GM12891 (cell line): ENCODE results near the gene NPFF.
A peak's percentile ranks its signal among the peaks of the same experiment; 100 is the strongest.

Experiments
- POLR2A ChIP-seq: IDR thresholded peaks from 2 replicates; pipeline ENCODE4 v1.6.1; 2011; ENCODE audit warnings: low read depth, low read length, control low read depth
- POLR2AphosphoS5 ChIP-seq: IDR thresholded peaks from 2 replicates; pipeline ENCODE4 v1.6.1; 2011; ENCODE audit warnings: low read depth, low read length, control low read depth
- POU2F2 ChIP-seq: IDR thresholded peaks from 2 replicates; pipeline ENCODE4 v1.6.1; 2011; ENCODE audit warnings: low read depth, mild to moderate bottlenecking, control low read depth, low read length, moderate library complexity
- SPI1 ChIP-seq: IDR thresholded peaks from 2 replicates; pipeline ENCODE4 v1.6.1; 2011; ENCODE audit warnings: low read depth, low read length, control low read depth
- TAF1 ChIP-seq: IDR thresholded peaks from 2 replicates; pipeline ENCODE4 v1.6.1; 2011; ENCODE audit warnings: low read depth, low read length, control low read depth

GRCh38 chr12:53463802-53464560, 43.3 kb downstream of the NPFF start:
- TF ChIP-seq POLR2AphosphoS5 (no peak; the same call in 1 of the 2 replicates), SPI1 (0 out of 2 replicates have a peak, but pooled peaks have one; percentile 15), POLR2A (no peak), TAF1 (no peak), POU2F2 (no peak)
